Right atrium auricular region (tissue), 2 donors: Measurements from ENCODE around the gene BIRC5. TPM values are rescaled to one million over a fixed set of nuclear protein-coding genes. Genes with fewer than 3 reads are reported as not detected.

Source experiments
- DNase-seq: peaks from one replicate; pipeline ENCODE4 v3.0.0-alpha.2; 2019; ENCODE audit warnings: low spot score
- H3K27ac ChIP-seq, 2 donors: fragments of 200-600 bp; sonication (generic); 1 replicate in 1 of 2; 2 replicates in 1 of 2; pipeline ENCODE4 v1.5.1; 2016 to 2019
- H3K27me3 ChIP-seq, 2 donors: fragments of 200-600 bp; sonication (generic); one replicate each; pipeline versions ENCODE4 v1.5.1 to v1.6.0; 2017 to 2019
- H3K36me3 ChIP-seq: fragments of 200-600 bp; sonication (generic); one replicate; pipeline ENCODE4 v1.5.1; 2016
- H3K4me1 ChIP-seq, 2 donors: fragments of 200-600 bp; sonication (generic); one replicate each; pipeline versions ENCODE4 v1.5.1 to v1.6.0; 2017 to 2019
- H3K4me3 ChIP-seq, 2 donors: fragments of 200-600 bp; sonication (generic); 1 replicate in 1 of 2; 2 replicates in 1 of 2; pipeline ENCODE4 v1.5.1; 2017 to 2019; ENCODE audit warnings: mild to moderate bottlenecking in 1 of 2, moderate library complexity in 1 of 2
- H3K9me3 ChIP-seq, 2 donors: fragments of 200-600 bp; sonication (generic); one replicate each; pipeline ENCODE4 v1.5.1; 2019
- total RNA-seq, 2 donors: library from RNA; depleted of rRNA; stranded (reverse); fragments of >200 nt; gene quantifications; one replicate each; pipeline ENCODE4 v1.1.0, GENCODE V29; 2016
- TF ChIP-seq, protein P1 (sequence below), 2 donors: fragments of 200-600 bp; sonication (generic); IDR thresholded peaks; one replicate each; pipeline ENCODE4 v1.5.1; 2019; ENCODE audit warnings: antibody characterized with exemption in 2 of 2

BIRC5 gene
- total RNA-seq, 2 donors from 2014 or later: 3.7 TPM; not detected in 1

DNA sequence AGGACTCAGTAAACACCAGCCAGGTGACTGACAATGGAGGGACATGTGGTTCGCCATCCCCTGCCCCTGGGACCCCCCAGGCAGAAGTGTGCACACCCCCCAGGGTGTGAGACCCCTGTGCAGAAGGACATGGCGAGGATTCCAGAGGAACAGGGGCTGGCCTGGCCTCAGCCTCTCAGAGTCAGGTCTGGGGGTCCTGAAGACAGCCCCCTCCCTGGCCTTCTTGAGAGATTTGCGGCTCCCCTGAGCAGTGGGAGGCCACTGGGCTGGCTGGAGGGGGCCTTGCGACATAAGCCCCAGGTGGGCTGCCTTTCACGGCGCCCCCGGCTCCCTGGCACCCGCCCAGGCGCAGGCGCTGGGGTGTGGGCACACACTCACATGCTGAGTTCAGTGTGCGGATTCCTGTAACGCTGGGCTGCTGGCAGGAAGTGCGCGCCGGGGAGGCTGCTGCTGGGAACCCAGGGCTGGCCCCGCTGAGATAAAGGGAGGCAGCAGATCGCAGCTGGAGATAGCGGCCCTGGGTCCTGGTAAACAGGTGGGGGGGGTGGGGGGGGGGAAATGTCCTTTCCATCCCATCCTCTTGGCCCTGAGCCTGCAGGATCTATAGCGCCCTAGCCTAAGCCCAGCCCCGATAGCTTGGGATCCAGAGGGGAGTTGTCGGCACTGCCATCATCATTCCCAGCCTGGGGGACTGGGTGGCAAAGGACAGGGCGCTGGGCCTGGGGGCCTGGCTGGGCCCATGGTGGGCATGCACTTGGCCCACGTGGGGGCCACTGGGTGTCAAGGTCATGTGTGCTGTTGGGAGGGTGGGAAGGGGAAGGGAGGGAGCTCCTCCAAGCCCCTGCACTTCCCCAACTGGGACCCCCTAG lies 44.5 kb downstream of the BIRC5 start:
- Histone ChIP-seq H3K36me3 (no peaks in the 10 kb centered on the region), H3K4me3 (no peak overlapping the region), H3K4me1 (peaks cover 0 to 40% of the 10 kb centered on the region in 2 donors), H3K27ac (peak overlapping the region; percentile 27 to 55), H3K27me3 (no peaks in the 10 kb centered on the region), H3K9me3 (no peaks in the 10 kb centered on the region)
- no peak for DNase-seq
- TF ChIP-seq, protein P1, sequence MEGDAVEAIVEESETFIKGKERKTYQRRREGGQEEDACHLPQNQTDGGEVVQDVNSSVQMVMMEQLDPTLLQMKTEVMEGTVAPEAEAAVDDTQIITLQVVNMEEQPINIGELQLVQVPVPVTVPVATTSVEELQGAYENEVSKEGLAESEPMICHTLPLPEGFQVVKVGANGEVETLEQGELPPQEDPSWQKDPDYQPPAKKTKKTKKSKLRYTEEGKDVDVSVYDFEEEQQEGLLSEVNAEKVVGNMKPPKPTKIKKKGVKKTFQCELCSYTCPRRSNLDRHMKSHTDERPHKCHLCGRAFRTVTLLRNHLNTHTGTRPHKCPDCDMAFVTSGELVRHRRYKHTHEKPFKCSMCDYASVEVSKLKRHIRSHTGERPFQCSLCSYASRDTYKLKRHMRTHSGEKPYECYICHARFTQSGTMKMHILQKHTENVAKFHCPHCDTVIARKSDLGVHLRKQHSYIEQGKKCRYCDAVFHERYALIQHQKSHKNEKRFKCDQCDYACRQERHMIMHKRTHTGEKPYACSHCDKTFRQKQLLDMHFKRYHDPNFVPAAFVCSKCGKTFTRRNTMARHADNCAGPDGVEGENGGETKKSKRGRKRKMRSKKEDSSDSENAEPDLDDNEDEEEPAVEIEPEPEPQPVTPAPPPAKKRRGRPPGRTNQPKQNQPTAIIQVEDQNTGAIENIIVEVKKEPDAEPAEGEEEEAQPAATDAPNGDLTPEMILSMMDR (IDR thresholded peaks at IDR 0.05): no peak

DNA sequence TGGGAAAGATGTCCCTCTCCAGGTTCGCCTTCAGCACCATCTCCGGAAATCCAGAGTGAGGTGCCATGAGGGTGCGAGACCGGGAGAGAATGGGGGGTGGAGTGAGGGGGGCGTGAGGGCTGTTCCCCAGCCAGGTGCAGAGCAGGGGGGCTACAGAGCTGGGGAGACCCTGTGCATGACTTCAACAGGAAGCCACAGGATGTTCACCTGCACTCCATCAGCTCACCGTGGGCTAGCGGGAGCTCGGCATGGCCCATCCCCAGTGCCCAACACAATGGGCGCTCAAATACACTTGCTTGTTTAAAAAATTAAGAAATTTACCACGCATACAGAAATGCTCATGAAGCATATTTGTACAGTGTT lies 45.1 kb downstream of the BIRC5 start:
- H3K36me3 ChIP-seq: no peaks in the 10 kb centered on the region
- H3K27me3 ChIP-seq: no peaks in the 10 kb centered on the region
- peaks cover 0 to 39% of the 10 kb centered on the region in 2 donors for H3K4me1 ChIP-seq
- H3K9me3 ChIP-seq: no peaks in the 10 kb centered on the region
- no peak for DNase-seq
- TF ChIP-seq, protein P1 (IDR thresholded peaks at IDR 0.05): no peak
- no peak overlapping the region for H3K27ac ChIP-seq
- H3K4me3 ChIP-seq: no peak overlapping the region

DNA sequence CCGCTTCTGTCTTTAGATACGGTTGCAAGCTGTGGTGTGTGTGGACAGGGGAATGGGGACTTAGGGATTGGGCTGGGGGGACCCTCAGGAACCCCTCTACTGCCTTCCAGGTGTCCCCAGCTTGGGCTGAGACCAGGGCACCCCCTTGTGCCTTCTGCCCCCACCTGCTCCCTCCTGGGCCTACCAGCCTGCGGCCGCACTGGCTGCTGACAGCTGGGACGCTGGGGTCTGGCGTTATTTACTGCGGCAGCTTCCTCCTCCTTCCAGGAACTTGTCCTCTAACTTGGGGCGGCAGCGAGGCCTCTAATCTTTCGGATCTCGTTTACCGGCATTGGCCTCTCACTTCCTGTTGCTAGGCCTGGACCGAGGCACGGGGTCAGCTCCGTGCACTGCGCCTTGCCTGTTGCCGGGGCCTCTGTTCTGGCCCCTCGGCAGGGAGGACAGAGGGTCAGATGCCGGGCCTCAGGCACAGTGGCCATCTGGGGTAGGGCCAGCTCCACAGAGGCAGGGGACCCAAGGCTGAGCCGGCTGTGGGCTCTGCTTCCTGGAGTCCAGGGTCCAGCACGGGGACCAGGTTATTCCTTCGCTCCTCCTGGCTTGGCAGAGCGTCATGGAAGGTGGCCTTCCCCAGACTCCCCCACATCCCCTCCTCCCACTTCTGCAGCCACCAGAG lies 49.1 kb downstream of the BIRC5 start:
- TF ChIP-seq, protein P1 (IDR thresholded peaks at IDR 0.05): no peak
- Histone ChIP-seq H3K9me3 (no peaks in the 10 kb centered on the region), H3K27ac (peak overlapping the region; percentile 48 to 51), H3K4me1 (peaks cover 0 to 24% of the 10 kb centered on the region in 2 donors), H3K4me3 (no peak overlapping the region), H3K36me3 (no peaks in the 10 kb centered on the region), H3K27me3 (no peaks in the 10 kb centered on the region)
- DNase-seq: no peak

DNA sequence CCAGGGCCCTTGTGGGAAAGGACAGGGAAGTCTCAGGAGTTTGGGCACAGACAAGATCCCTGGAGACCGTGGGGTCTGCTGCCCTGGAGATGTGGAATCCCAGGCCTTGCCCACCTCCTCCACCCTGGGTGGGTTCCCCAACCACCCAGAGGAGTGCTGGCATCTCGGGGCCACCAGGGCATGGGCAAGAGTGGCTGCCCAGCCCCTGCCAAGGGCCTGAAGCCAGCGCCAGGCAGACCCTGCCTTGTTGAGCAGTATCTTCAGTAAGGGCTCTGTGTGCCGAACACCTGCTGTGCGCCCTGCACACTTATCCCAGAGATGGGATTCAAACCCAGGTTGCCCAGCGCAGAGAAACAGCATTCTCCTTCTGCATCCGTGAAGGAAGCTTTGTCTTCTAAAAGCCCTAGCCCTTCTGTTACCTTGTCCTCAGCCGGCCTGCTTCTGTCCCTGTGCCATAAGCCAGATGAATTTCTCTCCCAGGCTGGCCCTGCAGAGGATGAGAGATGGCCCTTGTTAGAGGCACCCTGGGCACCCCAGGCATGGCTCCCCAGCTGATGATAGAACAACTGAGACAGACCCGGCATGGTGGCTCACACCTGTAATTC lies 49.8 kb downstream of the BIRC5 start:
- Histone ChIP-seq H3K4me1 (peaks cover 0 to 19% of the 10 kb centered on the region in 2 donors), H3K27me3 (no peaks in the 10 kb centered on the region), H3K36me3 (no peaks in the 10 kb centered on the region), H3K4me3 (no peak overlapping the region), H3K9me3 (no peaks in the 10 kb centered on the region), H3K27ac (peak overlapping the region; percentile 48 to 51)
- TF ChIP-seq, protein P1 (IDR thresholded peaks at IDR 0.05): no peak
- DNase-seq: no peak

DNA sequence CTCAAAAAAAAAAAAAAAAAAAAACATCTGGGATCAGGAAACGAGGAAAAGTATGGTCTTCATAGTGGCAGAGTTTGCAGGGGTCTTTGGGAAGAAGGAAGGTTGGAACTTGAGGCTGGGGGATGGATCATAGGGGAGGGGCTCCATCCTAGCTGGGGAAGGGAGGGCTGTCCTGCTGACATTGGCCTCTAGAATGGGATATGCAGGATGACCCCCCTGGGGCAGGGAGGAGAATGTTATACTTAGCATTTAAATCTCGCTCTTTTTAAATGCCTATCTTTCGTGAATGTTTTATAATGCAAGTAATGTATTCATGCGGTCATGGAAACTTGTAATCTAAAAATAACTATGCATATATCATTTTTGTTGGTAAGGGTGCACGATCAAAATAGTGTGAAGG lies 50.5 kb downstream of the BIRC5 start:
- H3K27me3 ChIP-seq: no peaks in the 10 kb centered on the region
- H3K4me1 ChIP-seq: peaks cover 0 to 13% of the 10 kb centered on the region in 2 donors
- H3K27ac ChIP-seq: no peak overlapping the region
- TF ChIP-seq, protein P1 (IDR thresholded peaks at IDR 0.05): no peak
- H3K4me3 ChIP-seq: no peak overlapping the region
- no peaks in the 10 kb centered on the region for H3K9me3 ChIP-seq
- no peaks in the 10 kb centered on the region for H3K36me3 ChIP-seq
- DNase-seq: no peak
